Activated CD4-positive, alpha-beta T cell treated with anti-CD3 and anti-CD28 coated beads for 24 hours (primary cell): ENCODE data around the gene NPR3.

Experiments
- DNase-seq, 2 donors: peaks; one replicate each; pipeline ENCODE4 v3.0.0-alpha.2; 2020; ENCODE audit warnings: low read depth in 2 of 2

NPR3 gene

GRCh38 chr5:32805971-32806638 is 95.0 kb downstream of the NPR3 start:
- DNase-seq, result no peak

GRCh38 chr5:32808783-32809182 is 97.7 kb downstream of the NPR3 start:
- no peak for DNase-seq

GRCh38 chr5:32810804-32811203 is 99.7 kb downstream of the NPR3 start:
- DNase-seq, result no peak

DNA sequence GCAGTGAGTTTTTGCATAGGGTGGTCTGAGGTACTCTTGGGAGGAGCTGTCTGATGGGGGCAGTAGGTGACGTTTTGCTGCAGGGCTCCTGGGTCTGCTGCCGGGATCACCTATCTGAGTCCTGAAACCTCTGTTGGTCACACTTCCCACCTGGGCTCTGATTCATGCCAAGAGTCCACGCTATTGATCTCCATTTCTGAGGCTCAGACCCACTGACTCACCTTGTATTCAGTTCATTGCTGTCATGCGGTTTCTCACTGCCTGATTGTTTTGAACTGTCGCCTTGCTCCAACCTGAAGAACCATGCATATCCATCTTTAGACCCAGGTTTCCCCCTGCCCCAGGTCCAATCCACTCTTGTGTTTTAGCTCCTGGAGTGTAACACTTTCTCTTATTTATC is 101.3 kb downstream of the NPR3 start:
- DNase-seq, result no peak

DNA sequence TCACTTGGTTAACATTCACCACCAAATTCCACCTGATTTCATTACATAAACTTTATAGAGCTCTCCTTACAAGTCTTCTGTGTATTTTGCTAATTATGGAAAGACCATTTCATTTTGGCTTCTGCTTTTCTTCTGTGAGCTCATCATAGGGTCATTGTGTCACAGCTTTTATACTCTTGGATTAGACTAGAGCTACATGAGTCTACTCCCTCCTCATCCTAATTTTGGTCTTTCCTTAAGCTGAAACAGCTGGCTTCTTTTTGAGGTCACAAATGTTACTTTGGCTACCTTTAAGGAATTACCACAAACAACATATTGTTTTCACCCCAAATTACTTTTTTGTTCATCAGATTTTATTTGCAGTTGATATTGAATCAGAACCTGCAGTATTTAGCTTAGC is 103.0 kb downstream of the NPR3 start:
- no peak for DNase-seq

GRCh38 chr5:32814620-32815019 is 103.5 kb downstream of the NPR3 start:
- DNase-seq, result no peak

DNA sequence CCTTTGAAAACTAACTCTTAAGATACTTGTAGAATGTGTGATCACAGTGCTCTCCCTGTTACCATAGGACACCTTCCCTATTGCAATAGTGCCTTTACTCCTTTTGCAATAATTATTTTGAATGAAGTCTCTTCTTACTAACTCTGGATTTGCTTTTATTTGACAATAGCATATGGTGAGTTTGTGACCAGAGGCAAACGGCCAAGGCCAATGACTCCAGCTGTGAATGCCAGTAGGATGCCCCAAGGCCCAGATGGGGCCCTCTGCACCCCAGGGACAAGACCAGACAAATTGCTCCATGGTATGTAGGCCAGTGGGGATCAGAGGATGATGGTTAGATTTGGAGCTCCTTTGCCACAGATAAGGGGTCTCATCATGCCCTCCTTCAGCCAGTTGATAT is 116.9 kb downstream of the NPR3 start:
- DNase-seq, result no peak

- no peak for DNase-seq
These were observed 117.4 kb downstream of the NPR3 start for GRCh38 chr5:32828492-32828891.

DNA sequence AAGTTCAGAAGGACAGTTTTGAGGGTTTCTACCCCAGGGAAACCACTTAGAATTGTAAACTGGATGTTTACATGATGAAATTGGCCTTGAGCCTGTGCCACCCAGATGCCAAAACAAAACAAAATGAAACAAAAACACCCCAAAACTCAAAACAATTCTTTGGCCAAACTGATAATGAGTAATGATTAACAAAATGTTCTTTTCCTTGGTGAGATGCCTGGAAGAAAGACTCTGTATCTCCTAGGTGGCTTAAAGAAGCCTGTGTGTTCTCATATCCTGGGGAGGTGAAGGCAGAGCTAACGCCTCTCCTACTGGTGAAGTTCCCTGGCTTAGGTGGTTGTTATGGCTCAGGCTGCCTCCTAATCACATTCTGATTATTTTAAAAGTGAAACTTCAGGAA is 120.5 kb downstream of the NPR3 start:
- DNase-seq, result no peak

GRCh38 chr5:32833127-32833526 is 122.0 kb downstream of the NPR3 start:
- DNase-seq, result no peak

- DNase-seq, result no peak
These were observed 122.5 kb downstream of the NPR3 start for GRCh38 chr5:32833663-32834062.

GRCh38 chr5:32834251-32834650 is 123.1 kb downstream of the NPR3 start:
- DNase-seq, result no peak

DNA sequence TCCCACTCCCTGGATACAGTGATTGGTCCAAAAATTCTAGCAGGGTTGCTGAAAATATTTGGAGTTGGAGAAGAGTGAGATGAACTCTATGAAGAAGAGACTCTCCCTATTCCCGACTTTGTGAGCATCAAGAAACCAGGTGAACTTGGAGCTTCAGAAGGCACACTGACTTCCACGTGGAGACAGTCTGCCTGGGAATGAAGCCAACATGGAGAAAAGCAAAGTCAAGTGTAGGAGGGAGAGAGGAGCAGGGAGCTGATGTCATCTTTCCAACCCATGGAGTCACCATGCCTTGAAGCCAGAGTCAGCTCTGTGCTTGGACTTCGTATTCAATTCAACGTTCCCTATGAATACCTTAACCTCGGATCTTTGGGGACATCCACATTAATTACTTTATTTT is 125.1 kb downstream of the NPR3 start:
- no peak for DNase-seq

DNA sequence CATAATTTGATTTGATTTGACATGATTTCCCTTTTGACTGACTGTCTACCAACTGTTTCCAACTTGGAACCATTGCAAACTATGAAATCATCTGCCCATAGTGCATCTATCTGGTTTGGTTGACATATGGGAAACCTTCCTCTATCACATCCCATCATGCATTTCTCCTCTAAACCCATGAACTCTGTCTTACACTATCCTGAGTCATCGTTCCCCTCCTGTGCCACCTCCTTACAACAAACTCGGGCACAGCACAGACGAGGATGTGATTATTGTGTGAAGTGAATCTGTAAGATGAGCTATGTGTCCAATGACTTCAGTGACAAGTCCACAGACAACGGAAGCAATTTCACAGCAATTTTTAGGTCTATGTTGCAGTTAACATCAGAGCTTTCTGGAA is 126.1 kb downstream of the NPR3 start:
- DNase-seq, result no peak

DNA sequence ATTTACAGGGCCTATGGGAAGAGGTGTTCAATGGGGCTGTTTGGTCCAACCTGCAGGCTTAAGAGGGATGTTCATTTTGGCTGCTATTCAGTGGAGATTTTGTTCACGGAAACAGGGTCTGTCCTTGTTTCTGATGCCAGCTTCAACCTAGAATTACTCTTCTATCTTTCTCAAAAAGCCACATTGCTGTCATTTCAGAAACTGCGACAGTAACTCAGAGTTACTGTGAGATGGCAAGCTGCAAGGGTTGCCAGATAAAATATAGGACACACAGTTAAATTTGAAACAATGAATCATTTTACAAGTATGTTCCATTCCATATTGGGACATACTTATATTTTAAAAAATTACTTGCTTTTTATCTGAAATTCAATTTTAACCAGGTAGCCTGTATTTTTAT is 128.0 kb downstream of the NPR3 start:
- DNase-seq, result no peak

DNA sequence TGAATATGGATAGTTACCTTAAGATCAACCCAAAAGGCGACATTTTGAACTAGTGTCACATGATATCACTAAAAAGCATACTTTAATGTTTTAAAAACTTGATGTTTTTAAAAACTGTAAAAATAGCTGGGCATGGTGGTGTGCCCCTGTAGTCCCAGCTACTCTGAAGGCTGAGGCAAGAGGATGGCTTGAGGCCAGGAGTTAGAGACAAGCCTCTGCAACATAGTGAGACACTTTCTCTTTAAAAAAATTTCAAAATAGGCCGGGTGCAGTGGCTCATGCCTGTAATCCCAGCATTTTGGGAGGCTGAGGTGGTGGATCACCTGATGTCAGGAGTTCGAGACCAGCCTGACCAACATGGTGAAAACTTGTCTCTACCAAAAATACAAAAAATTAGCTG is 129.5 kb downstream of the NPR3 start:
- DNase-seq, result no peak
